HepG2 (cell line): Measurements from ENCODE around the gene TEKT2. TPM values are rescaled to one million over a fixed set of nuclear protein-coding genes. Genes with fewer than 3 reads are reported as not detected.

Experiments
- ARNT ChIP-seq: fragments of 450-650 bp; IDR thresholded peaks from 2 replicates; pipeline ENCODE4 v1.6.1; 2017
- ATF3 ChIP-seq: sonication (generic); formaldehyde crosslinking; IDR thresholded peaks from 2 replicates; pipeline ENCODE4 v1.4.0; 2020; ENCODE audit warnings: missing genetic modification reagents
- ETV6 ChIP-seq: sonication (generic); formaldehyde crosslinking; conservative IDR thresholded peaks from 2 replicates; pipeline ENCODE4 v1.4.0; 2020; ENCODE audit warnings: missing genetic modification reagents
- FOSL2 ChIP-seq: sonication (generic); formaldehyde crosslinking; IDR thresholded peaks from 2 replicates; pipeline ENCODE4 v1.4.0; 2020; ENCODE audit warnings: missing genetic modification reagents
- GABPA ChIP-seq, 2 experiments: IDR thresholded peaks; 2 replicates each; pipeline ENCODE4 v1.6.1; 2011 to 2016; ENCODE audit warnings: low read depth in 2 of 2, low read length in 1 of 2, missing biosample characterization in 1 of 2, missing genetic modification characterization in 1 of 2
- GATA4 ChIP-seq: sonication (generic); IDR thresholded peaks from 2 replicates; pipeline ENCODE4 v1.6.1; 2016; ENCODE audit warnings: antibody characterized with exemption, low read depth, borderline replicate concordance
- HMG20A ChIP-seq: IDR thresholded peaks from 2 replicates; pipeline ENCODE4 v1.6.1; 2016; ENCODE audit warnings: borderline replicate concordance
- HMG20B ChIP-seq: conservative IDR thresholded peaks from 2 replicates; pipeline ENCODE4 v1.6.1; 2016; ENCODE audit warnings: missing genetic modification reagents, missing compliant biosample characterization
- HMGA1 ChIP-seq: sonication (generic); formaldehyde crosslinking; conservative IDR thresholded peaks from 2 replicates; pipeline ENCODE4 v1.4.0; 2020; ENCODE audit warnings: missing genetic modification reagents
- KDM4B ChIP-seq: sonication (generic); formaldehyde crosslinking; IDR thresholded peaks from 2 replicates; pipeline ENCODE4 v1.4.0; 2020; ENCODE audit warnings: missing genetic modification reagents
- MBD4 ChIP-seq: IDR thresholded peaks from 2 replicates; pipeline ENCODE4 v1.6.1; 2012; ENCODE audit warnings: low read length, inconsistent platforms, borderline replicate concordance
- MYC ChIP-seq: sonication (generic); formaldehyde crosslinking; IDR thresholded peaks from 2 replicates; pipeline ENCODE4 v1.9.0; 2021; ENCODE audit warnings: missing genetic modification reagents, borderline replicate concordance
- NCOA5 ChIP-seq: sonication (generic); formaldehyde crosslinking; IDR thresholded peaks from 2 replicates; pipeline ENCODE4 v1.4.0; 2020; ENCODE audit warnings: missing genetic modification reagents
- PCBP1 ChIP-seq: fragments of 200-400 bp; formaldehyde crosslinking; IDR thresholded peaks from 2 replicates; pipeline ENCODE4 v1.6.1; 2017; ENCODE audit warnings: mild to moderate bottlenecking, low read depth, low read length, borderline replicate concordance
- PHF5A ChIP-seq: IDR thresholded peaks from one replicate; pipeline ENCODE4 v1.6.1; 2018; ENCODE audit warnings: low read depth, missing genetic modification reagents; ENCODE audit not compliant: unreplicated experiment
- POLR2A ChIP-seq, 2 experiments: IDR thresholded peaks; 2 replicates each; pipeline ENCODE4 v1.6.1; 2011; ENCODE audit warnings: low read depth in 2 of 2, low read length in 2 of 2, mild to moderate bottlenecking in 1 of 2, moderate library complexity in 1 of 2; ENCODE audit not compliant: insufficient read depth in 1 of 2
- REXO4 ChIP-seq: sonication (generic); formaldehyde crosslinking; IDR thresholded peaks from 2 replicates; pipeline ENCODE4 v1.8.0; 2022; ENCODE audit warnings: missing genetic modification reagents, mild to moderate bottlenecking, borderline replicate concordance
- RFX1 ChIP-seq: fragments of 450-650 bp; IDR thresholded peaks from 2 replicates; pipeline ENCODE4 v1.6.1; 2017
- RFX5 ChIP-seq: IDR thresholded peaks from 2 replicates; pipeline ENCODE4 v1.6.1; 2011; ENCODE audit warnings: low read depth, low read length, improper control_type of control experiment
- TCF7L2 ChIP-seq: IDR thresholded peaks from 2 replicates; pipeline ENCODE4 v1.6.1; 2011; ENCODE audit warnings: mild to moderate bottlenecking, low read depth, low read length, moderate library complexity
- TMF1 ChIP-seq: sonication (generic); formaldehyde crosslinking; IDR thresholded peaks from 2 replicates; pipeline ENCODE4 v1.8.1; 2022; ENCODE audit warnings: low read depth, missing genetic modification reagents
- ZBTB38 ChIP-seq: sonication (generic); formaldehyde crosslinking; IDR thresholded peaks from 2 replicates; pipeline ENCODE4 v1.5.1; 2020; ENCODE audit warnings: mild to moderate bottlenecking, missing genetic modification reagents
- ZFP90 ChIP-seq: sonication (generic); formaldehyde crosslinking; IDR thresholded peaks from 2 replicates; pipeline ENCODE4 v1.8.0; 2022; ENCODE audit warnings: missing genetic modification reagents, mild to moderate bottlenecking, inconsistent platforms, borderline replicate concordance
- ZFP91 ChIP-seq: sonication (generic); formaldehyde crosslinking; IDR thresholded peaks from 2 replicates; pipeline ENCODE4 v1.9.0; 2022; ENCODE audit warnings: missing genetic modification reagents, mild to moderate bottlenecking, borderline replicate concordance
- ZNF230 ChIP-seq: sonication (generic); formaldehyde crosslinking; IDR thresholded peaks from 2 replicates; pipeline ENCODE4 v1.4.0; 2020; ENCODE audit warnings: mild to moderate bottlenecking, missing genetic modification reagents
- ZNF256 ChIP-seq: sonication (generic); formaldehyde crosslinking; conservative IDR thresholded peaks from 2 replicates; pipeline ENCODE4 v1.4.0; 2020; ENCODE audit warnings: missing genetic modification reagents
- ZNF276 ChIP-seq: sonication (generic); formaldehyde crosslinking; IDR thresholded peaks from 2 replicates; pipeline ENCODE4 v1.4.0; 2020; ENCODE audit warnings: mild to moderate bottlenecking, low read depth, missing genetic modification reagents
- ZNF30 ChIP-seq: sonication (generic); formaldehyde crosslinking; IDR thresholded peaks from 2 replicates; pipeline ENCODE4 v1.5.0; 2020; ENCODE audit warnings: mild to moderate bottlenecking, missing genetic modification reagents
- ZNF343 ChIP-seq: sonication (generic); formaldehyde crosslinking; IDR thresholded peaks from 2 replicates; pipeline ENCODE4 v1.4.0; 2020; ENCODE audit warnings: mild to moderate bottlenecking, missing genetic modification reagents
- ZNF501 ChIP-seq: sonication (generic); formaldehyde crosslinking; IDR thresholded peaks from 2 replicates; pipeline ENCODE4 v1.5.1; 2020; ENCODE audit warnings: mild to moderate bottlenecking, moderate library complexity, missing genetic modification reagents
- polyA plus RNA-seq, 8 experiments: library from polyadenylated mRNA; depleted of rRNA in 3 of 8; stranded (reverse) in 7 of 8; unstranded in 1 of 8; fragments of >200 nt; fragmentation: Illumina TruSeq in 4 of 8; extraction: Trizol in 4 of 8; gene quantifications; 2 replicates each; pipeline versions ENCODE4 v1.2.1 to v1.2.3, GENCODE V29; 2011 to 2016; ENCODE audit warnings: low read depth in 4 of 8, missing spikeins in 1 of 8, mixed read lengths in 1 of 8; ENCODE audit not compliant: insufficient read depth in 1 of 8
- total RNA-seq, 5 experiments: library from RNA; depleted of rRNA; stranded (reverse); fragments of >200 nt; fragmentation: Illumina TruSeq; extraction: Trizol; gene quantifications; 2 replicates each; pipeline ENCODE4 v1.2.3, GENCODE V29; 2016; ENCODE audit warnings: low read depth in 1 of 5

The TEKT2 gene
- total and polyA plus RNA-seq, 2 of the 13 experiments (the other 11 are each of a cell fraction or from before 2014, with no cell fraction given) = 0.31 to 0.38 TPM

- TF ChIP-seq ZNF276 (CRISPR knock-in tag) = no peak; the same call in 1 of the 2 replicates
- TF ChIP-seq POLR2A (IDR thresholded peaks at IDR 0.05; ENCODE audit: insufficient read depth in 1 of 2, low read depth in 2 of 2, low read length in 2 of 2) = peak; percentile 95 to 98
- peak; percentile 69 for TF ChIP-seq GATA4
- peak; percentile 90 for TF ChIP-seq ZNF256 (CRISPR knock-in tag)
- no peak for TF ChIP-seq MBD4
- TF ChIP-seq HMG20B (CRISPR knock-in tag) = peak; percentile 70; the same call in 1 of the 2 replicates
- TF ChIP-seq KDM4B (CRISPR knock-in tag) = peak; percentile 13; the same call in 1 of the 2 replicates
- TF ChIP-seq RFX5 = no peak
- TF ChIP-seq PCBP1 = no peak
- peak; percentile 96 for TF ChIP-seq ZFP91 (CRISPR knock-in tag)
- TF ChIP-seq ZBTB38 (CRISPR knock-in tag) = peak; percentile 91
- TF ChIP-seq GABPA (IDR thresholded peaks at IDR 0.05; ENCODE audit: low read depth, low read length) = peak; percentile 99
- TF ChIP-seq GABPA (CRISPR knock-in tag; IDR thresholded peaks at IDR 0.05; ENCODE audit: low read depth) = peak; percentile 89
- TF ChIP-seq RFX1 = no peak
- TF ChIP-seq HMGA1 (CRISPR knock-in tag) = no peak
- TF ChIP-seq ZNF230 (CRISPR knock-in tag) = peak; percentile 82
- peak; percentile 87; the same call in 1 of the 2 replicates for TF ChIP-seq TMF1
- TF ChIP-seq REXO4 (CRISPR knock-in tag) = no peak
- peak; percentile 75; the same call in 1 of the 2 replicates for TF ChIP-seq ZFP90 (CRISPR knock-in tag)
- TF ChIP-seq ETV6 (CRISPR knock-in tag) = 0 out of 2 replicates have a peak, but pooled peaks have one; percentile 59
- no peak for TF ChIP-seq TCF7L2
- TF ChIP-seq ATF3 (CRISPR knock-in tag) = peak; percentile 65; the same call in 1 of the 2 replicates
- 0 out of 2 replicates have a peak, but pooled peaks have one; percentile 37 for TF ChIP-seq FOSL2 (CRISPR knock-in tag)
- peak; percentile 84 for TF ChIP-seq PHF5A (CRISPR knock-in tag)
- TF ChIP-seq NCOA5 (CRISPR knock-in tag) = no peak
- peak; percentile 90 for TF ChIP-seq ZNF501 (CRISPR knock-in tag)
- TF ChIP-seq ZNF343 = no peak; the same call in 1 of the 2 replicates
- TF ChIP-seq ZNF30 (CRISPR knock-in tag) = no peak
- TF ChIP-seq MYC (CRISPR knock-in tag) = peak; percentile 92
- no peak for TF ChIP-seq ARNT
- TF ChIP-seq HMG20A (CRISPR knock-in tag) = no peak
Measured at GRCh38 chr1:36088577-36089392, 4.9 kb downstream of the TEKT2 start, which contains the start of gene ADPRS (continued).
